ENCODE data around the gene RETREG1. TPM values are rescaled to one million over a fixed set of nuclear protein-coding genes. Genes with fewer than 3 reads are reported as not detected.

Gene RETREG1
- total and polyA plus RNA-seq, 2 donors (not counting 3 experiments of a cell fraction or from before 2014, with no cell fraction given), result 0.46 TPM; not detected in 1

- Histone ChIP-seq H3K9me1 (replicated peaks; ENCODE audit: control insufficient read depth, extremely low read depth, insufficient read depth, low read length) (no peaks in the 10 kb centered on the region), H3K36me3 (ENCODE audit: control insufficient read depth in 2 of 2, extremely low read depth in 1 of 2, insufficient read depth in 2 of 2, low read length in 2 of 2) (no peaks in the 10 kb centered on the region), H3K4me3 (replicated peaks in 1 of 3; ENCODE audit: insufficient read depth in 1 of 3, low read depth in 1 of 3, low read length in 3 of 3) (no peak overlapping the region), H2AFZ (ENCODE audit: low read depth, low read length) (no peak overlapping the region), H3K27me3 (ENCODE audit: control insufficient read depth in 2 of 2, insufficient read depth in 2 of 2, low read length in 2 of 2) (no peaks in the 10 kb centered on the region), H3K4me2 (ENCODE audit: insufficient read depth, low read length) (no peak overlapping the region), H3K9me3 (replicated peaks; ENCODE audit: control insufficient read depth, insufficient read depth, low read length) (no peaks in the 10 kb centered on the region), H4K20me1 (replicated peaks; ENCODE audit: control insufficient read depth, extremely low read depth, insufficient read depth, low read length) (no peaks in the 10 kb centered on the region), H3K9ac (replicated peaks; ENCODE audit: extremely low read depth, insufficient read depth, low read length) (no peak overlapping the region), H3K4me1 (ENCODE audit: control insufficient read depth, extremely low read depth, insufficient read depth, low read length) (no peaks in the 10 kb centered on the region), H3K27ac (ENCODE audit: insufficient read depth, low read depth, low read length) (no peak overlapping the region), H3K79me2 (ENCODE audit: control insufficient read depth, insufficient read depth, low read length) (no peaks in the 10 kb centered on the region)
- ChIA-PET POLR2A (no interaction called here), CTCF (interaction anchor here (0.6 kb wide), 1 partner anchor 56 kb away, joined by 4 read pairs; no protein-coding TSS in a partner anchor)
- FAIRE-seq (no peak), DNase-seq (ENCODE audit: low read depth, low spot score) (no peak)
- TF ChIP-seq GATA2 (IDR thresholded peaks at IDR 0.05; ENCODE audit: insufficient read depth, insufficient read length, low read depth, low read length), result no peak
- intact Hi-C loops (cut with micrococcal nuclease) (no loop called here), dilution Hi-C loops (cut with MboI; ENCODE audit: extremely low pct_ligation_motif_present, low sequenced_read_pairs) (no loop called here)
- no TSS peak for BruUV-seq (replicated peaks)
These were observed 41.7 kb downstream of the RETREG1 start for GRCh38 chr5:16574789-16575721.

- FAIRE-seq (no peak), DNase-seq (ENCODE audit: low read depth, low spot score) (no peak)
- POLR2A ChIA-PET, result no interaction called here
- no peaks in the 10 kb centered on the region for H3K79me2 ChIP-seq (ENCODE audit: control insufficient read depth, insufficient read depth, low read length)
- no peak overlapping the region for H3K9ac ChIP-seq (replicated peaks; ENCODE audit: extremely low read depth, insufficient read depth, low read length)
- intact Hi-C loops (cut with micrococcal nuclease), result no loop called here
- dilution Hi-C loops (cut with MboI; ENCODE audit: extremely low pct_ligation_motif_present, low sequenced_read_pairs), result no loop called here
- no peak for TF ChIP-seq GATA2 (IDR thresholded peaks at IDR 0.05; ENCODE audit: insufficient read depth, insufficient read length, low read depth, low read length)
- TF ChIP-seq POLR2AphosphoS5 (IDR thresholded peaks at IDR 0.05; ENCODE audit: insufficient read depth, low read depth, low read length), result no peak
- no peak for TF ChIP-seq CTCF (IDR thresholded peaks at IDR 0.05; ENCODE audit: extremely low read depth in 1 of 2, insufficient read depth in 1 of 2, low read depth in 1 of 2, low read length in 2 of 2)
- TF ChIP-seq MAX (IDR thresholded peaks at IDR 0.05; ENCODE audit: insufficient read depth, insufficient read length), result no peak
- TF ChIP-seq EZH2 (IDR thresholded peaks at IDR 0.05; ENCODE audit: borderline replicate concordance, low read depth, low read length, severe bottlenecking), result no peak
- no peak for TF ChIP-seq JUN (IDR thresholded peaks at IDR 0.05; ENCODE audit: borderline replicate concordance, insufficient read depth, insufficient read length, low read depth)
- no peak for TF ChIP-seq MYC (IDR thresholded peaks at IDR 0.05; ENCODE audit: low read depth, low read length)
- TF ChIP-seq POLR2A (IDR thresholded peaks at IDR 0.05; ENCODE audit: low read depth, low read length), result no peak
- no peak for TF ChIP-seq FOS (IDR thresholded peaks at IDR 0.05; ENCODE audit: borderline replicate concordance, insufficient read depth, low read length)
- H3K27me3 ChIP-seq (ENCODE audit: control insufficient read depth in 2 of 2, insufficient read depth in 2 of 2, low read length in 2 of 2), result no peaks in the 10 kb centered on the region
- H3K36me3 ChIP-seq (ENCODE audit: control insufficient read depth in 2 of 2, extremely low read depth in 1 of 2, insufficient read depth in 2 of 2, low read length in 2 of 2), result no peaks in the 10 kb centered on the region
- no TSS peak for BruUV-seq (replicated peaks)
- no peak overlapping the region for H3K4me3 ChIP-seq (replicated peaks in 1 of 3; ENCODE audit: insufficient read depth in 1 of 3, low read depth in 1 of 3, low read length in 3 of 3)
- H3K9me3 ChIP-seq (replicated peaks; ENCODE audit: control insufficient read depth, insufficient read depth, low read length), result no peaks in the 10 kb centered on the region
- no peaks in the 10 kb centered on the region for H3K4me1 ChIP-seq (ENCODE audit: control insufficient read depth, extremely low read depth, insufficient read depth, low read length)
- no peak overlapping the region for H3K27ac ChIP-seq (ENCODE audit: insufficient read depth, low read depth, low read length)
- CTCF ChIA-PET, result no interaction called here
- H2AFZ ChIP-seq (ENCODE audit: low read depth, low read length), result no peak overlapping the region
- no peaks in the 10 kb centered on the region for H4K20me1 ChIP-seq (replicated peaks; ENCODE audit: control insufficient read depth, extremely low read depth, insufficient read depth, low read length)
- no peaks in the 10 kb centered on the region for H3K9me1 ChIP-seq (replicated peaks; ENCODE audit: control insufficient read depth, extremely low read depth, insufficient read depth, low read length)
- H3K4me2 ChIP-seq (ENCODE audit: insufficient read depth, low read length), result no peak overlapping the region
These were observed 43.4 kb downstream of the RETREG1 start for GRCh38 chr5:16573401-16573800.
